MV-4-11 (cell line): ENCODE results near the gene NUDT2.

ENCODE experiments used
- DNase-seq: peaks from one replicate; lab custom pipeline; 2025; lab: John Stamatoyannopoulos, UW

Gene NUDT2

DNA sequence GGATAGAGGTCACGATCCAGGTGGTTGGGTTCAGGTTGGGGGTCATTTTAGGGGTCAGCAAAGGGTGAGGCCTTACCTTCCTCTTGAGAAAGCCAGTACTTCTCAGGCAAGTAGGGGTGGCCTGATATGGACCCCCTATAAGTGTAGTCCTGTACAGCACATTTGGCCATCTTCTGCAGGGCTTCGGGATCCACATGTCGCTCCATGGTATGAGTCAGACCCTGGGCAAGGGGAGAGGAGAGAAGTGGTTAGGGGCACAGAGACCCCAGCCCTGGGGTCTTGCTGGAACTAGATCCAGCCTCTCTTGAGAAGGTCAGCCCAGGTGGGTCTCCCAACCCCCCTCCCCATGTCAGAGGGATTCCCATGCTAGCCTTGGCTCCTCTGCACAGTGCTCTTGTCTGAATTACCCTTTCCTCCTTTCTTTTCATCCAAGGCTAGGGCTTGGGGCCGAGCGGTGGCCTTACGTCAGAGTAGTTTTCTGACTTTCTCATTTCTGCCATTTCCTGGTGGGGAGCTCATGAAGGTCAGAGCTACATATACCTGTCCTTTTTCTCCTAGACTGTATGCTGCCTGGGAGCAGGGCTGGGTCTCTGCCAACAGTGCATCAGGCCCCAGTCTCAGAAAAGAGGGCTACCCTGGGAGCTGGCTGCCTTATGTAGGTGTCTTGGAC, 56.3 kb downstream of the NUDT2 start:
- DNase-seq = no peak

DNA sequence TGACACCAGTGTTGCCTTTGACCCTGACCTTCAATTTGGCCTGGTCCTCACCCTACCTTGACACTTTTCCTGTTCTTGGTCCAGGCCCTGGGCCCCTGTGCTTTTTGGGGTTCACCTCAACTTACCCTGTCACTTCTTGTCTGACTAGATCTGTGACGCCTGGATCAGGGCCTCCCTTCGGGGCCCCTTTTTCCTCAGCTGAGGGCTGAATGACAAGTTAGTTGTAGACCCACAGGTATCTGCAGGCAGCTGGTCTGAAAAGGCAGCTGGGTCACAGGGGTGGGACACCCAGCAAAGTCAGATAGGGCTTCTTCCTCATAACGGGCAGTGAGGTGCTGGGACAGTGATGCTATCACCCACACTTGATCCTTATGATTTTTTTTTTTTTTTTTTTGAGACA, 57.3 kb downstream of the NUDT2 start:
- no peak for DNase-seq

DNA sequence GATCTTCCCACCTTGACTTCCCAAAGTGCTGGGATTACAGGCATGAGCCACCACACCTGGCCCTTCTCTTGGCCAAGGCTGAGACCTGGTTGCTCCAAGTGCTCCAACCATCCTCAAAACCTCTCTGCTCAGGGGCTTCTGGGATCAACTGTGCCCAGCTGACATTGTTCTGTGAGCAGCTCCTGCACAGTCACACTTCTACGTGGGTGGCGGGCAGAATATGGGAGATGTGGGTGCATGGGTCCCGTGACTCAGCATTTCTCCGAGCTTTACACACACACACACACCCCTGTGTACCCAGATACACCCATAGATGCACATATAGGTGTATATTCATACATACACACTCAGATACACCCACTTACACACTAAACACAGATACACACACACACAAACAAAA, 57.9 kb downstream of the NUDT2 start:
- no peak for DNase-seq

DNA sequence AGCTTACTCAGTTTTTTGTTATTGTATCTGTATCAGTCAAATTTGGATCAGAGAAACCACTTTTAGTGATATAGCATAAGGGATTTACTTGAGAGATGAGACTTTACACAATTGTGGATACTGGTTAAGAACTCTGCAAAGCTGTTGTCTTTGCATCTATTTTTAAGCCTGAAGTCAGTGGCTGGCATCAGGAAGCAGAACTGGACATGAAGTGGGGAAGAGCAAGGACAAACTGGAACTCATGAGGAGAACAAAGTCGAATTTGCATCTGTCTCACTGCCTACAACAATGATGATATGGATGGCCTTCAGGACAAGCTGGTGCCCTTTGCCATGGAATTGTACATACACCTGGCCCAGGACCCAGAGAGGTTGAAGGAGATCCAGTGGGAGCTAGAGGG, 63.1 kb downstream of the NUDT2 start:
- DNase-seq = no peak
